ENCODE measurements around the gene PPP1CA.
A peak's percentile ranks its signal among the peaks of the same experiment; 100 is the strongest.

Gene PPP1CA

GRCh38 chr11:67401495-67402191, at the start of gene PPP1CA:
TSS of gene PPP1CA (minus strand) at chr11:67401858. CDS start at chr11:67401782, 76 bp downstream.
- DNase-seq = peak; percentile 81 to 93

- no peak for DNase-seq
Measured at GRCh38 chr11:67450796-67451657, 49.4 kb upstream of the PPP1CA start.

- DNase-seq = no peak
Measured at GRCh38 chr11:67449116-67449844, 47.6 kb upstream of the PPP1CA start.

GRCh38 chr11:67448220-67448609, 46.6 kb upstream of the PPP1CA start:
- no peak for DNase-seq

GRCh38 chr11:67445515-67445914, 43.9 kb upstream of the PPP1CA start:
- no peak for DNase-seq

- DNase-seq = no peak
Measured at GRCh38 chr11:67442504-67443404, 41.1 kb upstream of the PPP1CA start.

- no peak for DNase-seq
Measured at GRCh38 chr11:67441731-67442351, 40.2 kb upstream of the PPP1CA start.

GRCh38 chr11:67441098-67441563, 39.5 kb upstream of the PPP1CA start:
- DNase-seq = no peak

- DNase-seq = no peak
Measured at GRCh38 chr11:67440229-67441097, 38.8 kb upstream of the PPP1CA start.

GRCh38 chr11:67439321-67440228, 37.9 kb upstream of the PPP1CA start:
- peak; percentile 36 to 47 for DNase-seq

- no peak for DNase-seq
Measured at GRCh38 chr11:67438158-67438902, 36.7 kb upstream of the PPP1CA start.

GRCh38 chr11:67437809-67438157, 36.1 kb upstream of the PPP1CA start:
- no peak for DNase-seq

- DNase-seq = no peak
Measured at GRCh38 chr11:67437082-67437808, 35.6 kb upstream of the PPP1CA start, which contains the start of gene PTPRCAP. TSS of gene PTPRCAP (minus strand) at chr11:67437682. CDS start at chr11:67437619, 63 bp downstream.

GRCh38 chr11:67436459-67437081, 34.9 kb upstream of the PPP1CA start:
- no peak for DNase-seq

GRCh38 chr11:67435727-67436458, 34.2 kb upstream of the PPP1CA start:
- DNase-seq = no peak

- DNase-seq = no peak
Measured at GRCh38 chr11:67435031-67435726, 33.5 kb upstream of the PPP1CA start.

All from AML-193 (cell line).